Measurements from ENCODE around the gene LAMB1. TPM values are rescaled to one million over a fixed set of nuclear protein-coding genes. Genes with fewer than 3 reads are reported as not detected.

Gene LAMB1
- total and polyA plus RNA-seq, 2 of the 13 experiments (the other 11 are each of a cell fraction or from before 2014, with no cell fraction given): 109 to 124 TPM

GRCh38 chr7:108028111-108028510, 25.1 kb upstream of the LAMB1 start (continued):
- TF ChIP-seq NONO (IDR thresholded peaks at IDR 0.05) (no peak), NONO (CRISPR knock-in tag; conservative IDR thresholded peaks at IDR 0.05) (no peak), ARID5B (CRISPR knock-in tag; IDR thresholded peaks at IDR 0.05) (peak; percentile 92), MEIS1 (CRISPR knock-in tag; IDR thresholded peaks at IDR 0.05; ENCODE audit: borderline replicate concordance) (no peak), ZNF850 (CRISPR knock-in tag; conservative IDR thresholded peaks at IDR 0.05) (no peak), CAMTA2 (CRISPR knock-in tag; IDR thresholded peaks at IDR 0.05; ENCODE audit: borderline replicate concordance) (no peak), HDAC1 (CRISPR knock-in tag; IDR thresholded peaks at IDR 0.05) (peak; percentile 57), KLF16 (CRISPR knock-in tag; IDR thresholded peaks at IDR 0.05) (no peak), LCORL (IDR thresholded peaks at IDR 0.05) (no peak), LCORL (CRISPR knock-in tag; IDR thresholded peaks at IDR 0.05) (no peak), ZNF75D (CRISPR knock-in tag; IDR thresholded peaks at IDR 0.05; ENCODE audit: borderline replicate concordance) (no peak), ZNF180 (CRISPR knock-in tag; IDR thresholded peaks at IDR 0.05; ENCODE audit: borderline replicate concordance, low read depth) (no peak), MEF2D (CRISPR knock-in tag; IDR thresholded peaks at IDR 0.05) (no peak), MXI1 (IDR thresholded peaks at IDR 0.05; ENCODE audit: borderline replicate concordance, low read depth, low read length) (no peak), SAP130 (CRISPR knock-in tag; IDR thresholded peaks at IDR 0.05; ENCODE audit: low read depth) (0 out of 2 replicates have a peak, but pooled peaks have one; percentile 19), ZFX (CRISPR knock-in tag; IDR thresholded peaks at IDR 0.05; ENCODE audit: low read depth) (no peak), TBL1XR1 (IDR thresholded peaks at IDR 0.05; ENCODE audit: borderline replicate concordance, low read length, partially characterized antibody) (peak; percentile 92), TP53 (CRISPR knock-in tag; conservative IDR thresholded peaks at IDR 0.05) (no peak), NCOR1 (IDR thresholded peaks at IDR 0.05; ENCODE audit: borderline replicate concordance, low read length) (peak; percentile 39; the same call in 1 of the 2 replicates), SMYD3 (CRISPR knock-in tag; IDR thresholded peaks at IDR 0.05) (no peak), CCAR2 (optimal IDR thresholded peaks at IDR 0.05; ENCODE audit: low read depth, low read length) (no peak)
- TF ChIP-seq, protein P1, sequence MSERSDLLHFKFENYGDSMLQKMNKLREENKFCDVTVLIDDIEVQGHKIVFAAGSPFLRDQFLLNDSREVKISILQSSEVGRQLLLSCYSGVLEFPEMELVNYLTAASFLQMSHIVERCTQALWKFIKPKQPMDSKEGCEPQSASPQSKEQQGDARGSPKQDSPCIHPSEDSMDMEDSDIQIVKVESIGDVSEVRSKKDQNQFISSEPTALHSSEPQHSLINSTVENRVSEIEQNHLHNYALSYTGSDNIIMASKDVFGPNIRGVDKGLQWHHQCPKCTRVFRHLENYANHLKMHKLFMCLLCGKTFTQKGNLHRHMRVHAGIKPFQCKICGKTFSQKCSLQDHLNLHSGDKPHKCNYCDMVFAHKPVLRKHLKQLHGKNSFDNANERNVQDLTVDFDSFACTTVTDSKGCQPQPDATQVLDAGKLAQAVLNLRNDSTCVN (CRISPR knock-in tag; IDR thresholded peaks at IDR 0.05; ENCODE audit: borderline replicate concordance): no peak

Measured in HepG2 (cell line).